HUDEP-2 (cell line): ENCODE data around the gene SHMT1.
"Not testable (repeated sequence)": the region's sequence is repeated elsewhere in the genome, so short reads cannot be mapped to it uniquely, and the experiment has no call there.

Experiments used
- DNase-seq, 76 experiments: peaks; one replicate each; lab custom pipeline; 2025; ENCODE audit not compliant: unreplicated experiment in 76 of 76; lab: John Stamatoyannopoulos, UW

SHMT1 gene

GRCh38 chr17:18363101-18364049 lies at the start of gene SHMT1:
SHMT1 (minus strand) TSS chr17:18363550; CDS start chr17:18355981, 7,569 bp downstream.
- peak in 75 of 76 experiments; percentile 21 to 96 (median 90) for DNase-seq

GRCh38 chr17:18412001-18412538 lies 48.7 kb upstream of the SHMT1 start:
- not testable (repeated sequence) for DNase-seq

- not testable (repeated sequence) for DNase-seq
These were observed 48.1 kb upstream of the SHMT1 start for GRCh38 chr17:18411377-18411864.

GRCh38 chr17:18410736-18411135 lies 47.4 kb upstream of the SHMT1 start:
- not testable (repeated sequence) for DNase-seq

GRCh38 chr17:18409321-18409720 lies 46.0 kb upstream of the SHMT1 start:
- not testable (repeated sequence) for DNase-seq

GRCh38 chr17:18408906-18409305 lies 45.6 kb upstream of the SHMT1 start:
- peak in 1 of 76 experiments; percentile 13 for DNase-seq

- DNase-seq: not testable (repeated sequence)
These were observed 40.3 kb upstream of the SHMT1 start for GRCh38 chr17:18403604-18404003.

- not testable (repeated sequence) for DNase-seq
These were observed 39.8 kb upstream of the SHMT1 start for GRCh38 chr17:18403166-18403565.

GRCh38 chr17:18401872-18402590 lies 38.7 kb upstream of the SHMT1 start:
- DNase-seq: not testable (repeated sequence)

- DNase-seq: not testable (repeated sequence)
These were observed 25.4 kb upstream of the SHMT1 start for GRCh38 chr17:18388728-18389127.

GRCh38 chr17:18388266-18388665 lies 24.9 kb upstream of the SHMT1 start:
- DNase-seq: not testable (repeated sequence)

GRCh38 chr17:18387583-18387982 lies 24.2 kb upstream of the SHMT1 start:
- not testable (repeated sequence) for DNase-seq

- DNase-seq: not testable (repeated sequence)
These were observed 20.9 kb upstream of the SHMT1 start for GRCh38 chr17:18384271-18384670.

- DNase-seq: not testable (repeated sequence)
These were observed 19.7 kb upstream of the SHMT1 start for GRCh38 chr17:18383079-18383481.

GRCh38 chr17:18382441-18383078 lies 19.2 kb upstream of the SHMT1 start:
- no peak for DNase-seq

- DNase-seq: no peak
These were observed 18.5 kb upstream of the SHMT1 start for GRCh38 chr17:18381953-18382245.

GRCh38 chr17:18381158-18381952 lies 18.0 kb upstream of the SHMT1 start:
- DNase-seq: no peak

GRCh38 chr17:18380471-18381157 lies 17.3 kb upstream of the SHMT1 start:
- DNase-seq: peak in 1 of 76 experiments; percentile 19
